B cell (primary cell): Measurements from ENCODE around the gene MAB21L3. TPM values are rescaled to one million over a fixed set of nuclear protein-coding genes. Genes with fewer than 3 reads are reported as not detected.

Experiments used
- ATAC-seq: fragments of 200-7000 bp; cut with Tn5 transposase; one replicate; pipeline ENCODE4 v1.10.0; 2021; ENCODE audit warnings: low read depth, mild to moderate bottlenecking, moderate number of reproducible peaks, moderate library complexity
- CTCF ChIA-PET: fragments of 350-600 bp; sonication (Branson Sonifier 250); formaldehyde crosslinking; loops from one replicate; lab custom pipeline; 2021; ENCODE audit warnings: antibody characterized with exemption, inconsistent platforms; lab: Charles Lee
- POLR2A ChIA-PET: fragments of 350-600 bp; sonication (Branson Sonifier 250); formaldehyde crosslinking; loops from one replicate; lab custom pipeline; 2021; ENCODE audit warnings: antibody characterized with exemption; lab: Charles Lee
- DNase-seq: peaks from one replicate; pipeline ENCODE4 v3.0.0; 2013
- H2AFZ ChIP-seq: 2 replicates; pipeline ENCODE4 v1.6.1; 2012; ENCODE audit warnings: mild to moderate bottlenecking, low read depth, low read length; ENCODE audit not compliant: insufficient read depth, poor library complexity, severe bottlenecking
- H3K27ac ChIP-seq, 2 donors: 1 replicate in 1 of 2; 2 replicates in 1 of 2; pipeline ENCODE4 v1.5.1; 2012 to 2013; ENCODE audit warnings: low read length in 2 of 2, mild to moderate bottlenecking in 2 of 2, moderate library complexity in 1 of 2
- H3K27me3 ChIP-seq, 4 experiments: fragments of 200-600 bp in 1 of 4; sonication (generic) in 1 of 4; replicated peaks in 1 of 4; 1 replicate in 2 of 4; 2 replicates in 2 of 4; pipeline versions ENCODE4 v1.6.1 to v1.7.0; 2013 to 2016; ENCODE audit warnings: low read length in 3 of 4, mild to moderate bottlenecking in 2 of 4, mixed read lengths in 1 of 4, moderate library complexity in 1 of 4; ENCODE audit not compliant: insufficient read depth in 4 of 4, control insufficient read depth in 3 of 4; ENCODE audit errors: control extremely low read depth in 1 of 4
- H3K36me3 ChIP-seq, 2 experiments: replicated peaks in 1 of 2; 1 replicate in 1 of 2; 2 replicates in 1 of 2; pipeline versions ENCODE4 v1.6.1 to v1.7.1; 2013; ENCODE audit warnings: low read length in 1 of 2; ENCODE audit not compliant: insufficient read depth in 2 of 2, control insufficient read depth in 1 of 2; ENCODE audit errors: control extremely low read depth in 1 of 2, extremely low read depth in 1 of 2
- H3K4me1 ChIP-seq, 2 donors: fragments of 200-600 bp in 1 of 2; sonication (generic) in 1 of 2; 1 replicate in 1 of 2; 2 replicates in 1 of 2; pipeline versions ENCODE4 v1.5.1 to v1.6.1; 2013 to 2017; ENCODE audit warnings: low read length in 2 of 2; ENCODE audit not compliant: control insufficient read depth in 2 of 2, insufficient read depth in 2 of 2
- H3K4me2 ChIP-seq: replicated peaks from 2 replicates; pipeline ENCODE3; 2012; ENCODE audit warnings: mild to moderate bottlenecking, low read depth, low read length; ENCODE audit not compliant: poor library complexity, severe bottlenecking
- H3K4me3 ChIP-seq, 5 experiments: fragments of 200-600 bp in 1 of 5; sonication (generic) in 1 of 5; 1 replicate in 3 of 5; 2 replicates in 2 of 5; pipeline versions ENCODE4 v1.5.1 to v1.7.0; 2011 to 2016; ENCODE audit warnings: low read length in 4 of 5, mild to moderate bottlenecking in 4 of 5, low read depth in 2 of 5, control low read depth in 1 of 5, moderate library complexity in 1 of 5; ENCODE audit not compliant: insufficient read depth in 1 of 5; ENCODE audit errors: control extremely low read depth in 1 of 5, extremely low read depth in 1 of 5
- H3K79me2 ChIP-seq: fragments of 200-600 bp; sonication (generic); one replicate; pipeline ENCODE4 v1.6.0; 2016; ENCODE audit warnings: low read length; ENCODE audit not compliant: control insufficient read depth, insufficient read depth
- H3K9ac ChIP-seq: fragments of 200-600 bp; sonication (generic); 2 replicates; pipeline ENCODE4 v1.6.1; 2017; ENCODE audit warnings: mild to moderate bottlenecking, low read length, moderate library complexity
- H3K9me3 ChIP-seq, 3 donors: one replicate each; pipeline versions ENCODE4 v1.6.1 to v1.7.1; 2013; ENCODE audit warnings: low read length in 2 of 3; ENCODE audit not compliant: control insufficient read depth in 2 of 3, insufficient read depth in 1 of 3; ENCODE audit errors: control extremely low read depth in 1 of 3
- H4K20me1 ChIP-seq: 2 replicates; pipeline ENCODE4 v1.6.0; 2012; ENCODE audit warnings: mild to moderate bottlenecking, low read length; ENCODE audit not compliant: insufficient read depth, control insufficient read depth, poor library complexity, severe bottlenecking
- H3K27ac Mint-ChIP-seq: one replicate; pipeline ENCODE4 v1.8.0; 2021; ENCODE audit warnings: mixed read lengths
- H3K27me3 Mint-ChIP-seq: one replicate; pipeline ENCODE4 v1.8.0; 2021; ENCODE audit warnings: mixed read lengths
- H3K4me1 Mint-ChIP-seq: one replicate; pipeline ENCODE4 v1.8.0; 2021; ENCODE audit warnings: mixed read lengths
- H3K4me3 Mint-ChIP-seq: one replicate; pipeline ENCODE4 v1.8.0; 2021; ENCODE audit warnings: mixed read lengths
- H3K9me3 Mint-ChIP-seq: one replicate; pipeline ENCODE4 v1.8.0; 2022; ENCODE audit warnings: mixed read lengths; ENCODE audit not compliant: insufficient read depth
- EZH2 ChIP-seq: IDR thresholded peaks from 2 replicates; pipeline ENCODE4 v1.6.1; 2012; ENCODE audit warnings: borderline replicate concordance, low read depth, mild to moderate bottlenecking, moderate library complexity, low read length; ENCODE audit not compliant: insufficient read depth, poor library complexity, severe bottlenecking
- WGBS: methylation state at CpG from one replicate; pipeline ENCODE4 v1.1.5; 2013; ENCODE audit warnings: missing lambda C conversion rate; ENCODE audit not compliant: insufficient coverage; 5-methylcytosine and 5-hydroxymethylcytosine counted together
- intact Hi-C: fragments of 100-400 bp; cut with micrococcal nuclease; formaldehyde crosslinking; loops from one replicate; pipeline ENCODE4 v1.10.0; 2022
- polyA plus RNA-seq: library from polyadenylated mRNA; depleted of rRNA; stranded (reverse); fragments of >200 nt; gene quantifications from 2 replicates; pipeline ENCODE4 v1.2.3, GENCODE V29; 2012
- total RNA-seq, 2 donors: library from RNA; stranded (reverse); fragments of 120-200 nt in 1 of 2; gene quantifications; 1 replicate in 1 of 2; 2 replicates in 1 of 2; pipeline versions ENCODE4 v1.2.3 to v1.2.4, GENCODE V29; 2013 to 2022
- TF ChIP-seq, protein P1 (sequence below): fragments of 200-600 bp; IDR thresholded peaks from one replicate; pipeline ENCODE4 v1.8.0; 2022; ENCODE audit warnings: antibody characterized with exemption, mild to moderate bottlenecking

Gene MAB21L3
- total and polyA plus RNA-seq, 2 donors (not counting 1 experiment from before 2014, with no cell fraction given) = not detected

DNA sequence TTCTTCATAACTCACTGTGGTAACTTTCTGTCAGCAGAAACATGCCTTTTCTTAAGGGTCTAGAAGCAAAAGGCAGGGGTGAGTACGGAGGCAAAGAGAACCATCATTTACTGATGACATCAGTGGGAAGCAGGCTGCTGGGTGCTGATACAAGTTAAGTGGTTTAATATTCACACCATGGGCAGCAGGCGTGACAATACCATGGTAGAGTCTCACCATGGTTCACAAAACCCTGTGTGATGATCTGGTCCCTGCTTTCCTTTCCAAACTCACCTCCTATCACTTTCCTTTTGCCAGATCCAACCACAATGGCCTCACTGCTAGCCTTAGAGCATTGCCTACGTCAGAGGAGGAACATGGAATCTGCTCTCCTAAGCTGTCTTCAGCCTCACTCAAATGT, 8.7 kb downstream of the MAB21L3 start:
- no peaks in the 10 kb centered on the region for H3K79me2 ChIP-seq
- no peak overlapping the region for H3K27ac ChIP-seq
- no peaks in the 10 kb centered on the region for H3K4me1 Mint-ChIP-seq
- no peak overlapping the region for H2AFZ ChIP-seq
- H3K36me3 ChIP-seq = no peaks in the 10 kb centered on the region
- H3K4me3 Mint-ChIP-seq = no peak overlapping the region
- H3K4me3 ChIP-seq = no peak overlapping the region
- H3K9me3 ChIP-seq = no peaks in the 10 kb centered on the region
- intact Hi-C loops = no loop called here
- no peaks in the 10 kb centered on the region for H3K9me3 Mint-ChIP-seq
- H3K4me2 ChIP-seq = no peak overlapping the region
- H4K20me1 ChIP-seq = no peaks in the 10 kb centered on the region
- H3K9ac ChIP-seq = no peak overlapping the region
- DNase-seq (no peak), ATAC-seq (no peak)
- no peak overlapping the region for H3K27ac Mint-ChIP-seq
- H3K4me1 ChIP-seq = no peaks in the 10 kb centered on the region
- WGBS = 74% methylated on average over 3 of the region's 3 CpGs
- H3K27me3 ChIP-seq = peaks cover 0 to 3% (median 0%) of the 10 kb centered on the region in 4 experiments
- CTCF ChIA-PET = interaction anchor here (2.9 kb wide), 1 partner anchor 476 kb away, joined by 7 read pairs; no protein-coding TSS in a partner anchor
- TF ChIP-seq EZH2 = no peak
- TF ChIP-seq, protein P1, sequence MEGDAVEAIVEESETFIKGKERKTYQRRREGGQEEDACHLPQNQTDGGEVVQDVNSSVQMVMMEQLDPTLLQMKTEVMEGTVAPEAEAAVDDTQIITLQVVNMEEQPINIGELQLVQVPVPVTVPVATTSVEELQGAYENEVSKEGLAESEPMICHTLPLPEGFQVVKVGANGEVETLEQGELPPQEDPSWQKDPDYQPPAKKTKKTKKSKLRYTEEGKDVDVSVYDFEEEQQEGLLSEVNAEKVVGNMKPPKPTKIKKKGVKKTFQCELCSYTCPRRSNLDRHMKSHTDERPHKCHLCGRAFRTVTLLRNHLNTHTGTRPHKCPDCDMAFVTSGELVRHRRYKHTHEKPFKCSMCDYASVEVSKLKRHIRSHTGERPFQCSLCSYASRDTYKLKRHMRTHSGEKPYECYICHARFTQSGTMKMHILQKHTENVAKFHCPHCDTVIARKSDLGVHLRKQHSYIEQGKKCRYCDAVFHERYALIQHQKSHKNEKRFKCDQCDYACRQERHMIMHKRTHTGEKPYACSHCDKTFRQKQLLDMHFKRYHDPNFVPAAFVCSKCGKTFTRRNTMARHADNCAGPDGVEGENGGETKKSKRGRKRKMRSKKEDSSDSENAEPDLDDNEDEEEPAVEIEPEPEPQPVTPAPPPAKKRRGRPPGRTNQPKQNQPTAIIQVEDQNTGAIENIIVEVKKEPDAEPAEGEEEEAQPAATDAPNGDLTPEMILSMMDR = no peak
- POLR2A ChIA-PET = no interaction called here
- H3K27me3 Mint-ChIP-seq = peaks cover 22% of the 10 kb centered on the region

DNA sequence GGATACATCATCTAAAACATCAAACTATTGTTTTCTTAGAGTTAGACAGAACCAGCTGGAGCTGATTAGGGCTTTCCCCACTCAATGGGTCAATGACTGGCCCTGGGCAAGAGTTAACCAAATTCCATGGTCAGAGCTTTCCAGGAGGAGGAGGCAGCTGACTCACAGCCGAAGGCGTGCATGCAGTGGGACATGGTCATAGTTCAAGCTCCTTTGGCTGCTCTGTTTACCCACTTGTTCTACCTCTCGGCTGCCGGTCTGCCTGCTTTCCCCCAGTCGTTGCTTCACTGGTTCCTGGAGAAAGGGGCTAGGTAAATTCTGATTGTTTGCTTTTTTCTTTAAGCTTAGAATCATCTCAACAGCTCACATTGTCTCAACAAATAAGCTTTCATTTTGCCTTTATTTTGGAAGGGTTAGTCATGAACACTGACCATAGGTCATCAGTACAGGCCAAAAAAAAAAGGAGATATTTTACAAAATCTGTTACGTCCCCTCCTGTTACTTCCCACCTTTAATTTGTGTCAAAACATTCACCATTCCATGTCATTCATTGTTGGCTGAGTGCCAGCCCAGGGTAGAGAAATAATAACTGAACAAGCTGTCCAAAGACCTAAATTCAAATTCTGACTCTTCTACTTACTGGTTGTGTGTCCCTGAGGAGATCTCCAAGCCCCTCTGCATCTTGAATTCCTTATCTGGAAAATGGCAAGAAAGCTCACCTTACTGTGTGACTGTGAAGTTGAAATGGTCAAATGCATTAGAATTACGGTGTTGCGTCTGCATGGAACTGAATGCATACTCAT, 12.0 kb downstream of the MAB21L3 start:
- Mint-ChIP-seq H3K9me3 (no peaks in the 10 kb centered on the region), H3K27me3 (peaks cover 25% of the 10 kb centered on the region), H3K4me1 (no peaks in the 10 kb centered on the region), H3K4me3 (no peak overlapping the region), H3K27ac (no peak overlapping the region)
- Histone ChIP-seq H3K79me2 (no peaks in the 10 kb centered on the region), H3K4me3 (no peak overlapping the region), H4K20me1 (no peaks in the 10 kb centered on the region), H3K4me2 (no peak overlapping the region), H3K9me3 (no peaks in the 10 kb centered on the region), H3K27me3 (no peaks in the 10 kb centered on the region), H3K9ac (no peak overlapping the region), H2AFZ (no peak overlapping the region), H3K27ac (no peak overlapping the region), H3K4me1 (no peaks in the 10 kb centered on the region), H3K36me3 (no peaks in the 10 kb centered on the region)
- 91% methylated on average over 4 of the region's 8 CpGs for WGBS
- TF ChIP-seq, protein P1 = no peak
- TF ChIP-seq EZH2 = no peak
- ChIA-PET CTCF (interaction anchor here (1.3 to 2.9 kb wide), 2 partner anchors 8 to 473 kb away, joined by 3 to 7 read pairs; no protein-coding TSS in a partner anchor), POLR2A (interaction anchor here (0.7 kb wide), 1 partner anchor 1071 kb away, joined by 4 read pairs; no protein-coding TSS in a partner anchor)
- no peak for ATAC-seq
- intact Hi-C loops = no loop called here
- no peak for DNase-seq
